Small intestine (tissue), 7 donors: Measurements from ENCODE around the gene LBH. TPM values are rescaled to one million over a fixed set of nuclear protein-coding genes. Genes with fewer than 3 reads are reported as not detected.

Experiments
- DNase-seq, 2 donors: peaks; one replicate each; pipeline versions ENCODE4 v3.0.0 to v3.0.0-alpha.2; 2013
- FAIRE-seq: peaks from 2 replicates; lab custom pipeline; 2012; peaks lifted over from hg19 to GRCh38; lab: Jason Lieb, UNC
- H3K27ac ChIP-seq, 3 donors: one replicate each; pipeline ENCODE4 v1.5.1; 2013; ENCODE audit warnings: low read length in 2 of 3, mild to moderate bottlenecking in 2 of 3, control low read depth in 1 of 3, inconsistent platforms in 1 of 3, low read depth in 1 of 3, moderate library complexity in 1 of 3
- H3K27me3 ChIP-seq, 3 donors: one replicate each; pipeline ENCODE4 v1.6.1; 2013; ENCODE audit warnings: low read length in 3 of 3, inconsistent platforms in 1 of 3; ENCODE audit not compliant: control insufficient read depth in 3 of 3, insufficient read depth in 3 of 3
- H3K36me3 ChIP-seq, 3 donors: one replicate each; pipeline ENCODE4 v1.6.1; 2013; ENCODE audit warnings: low read length in 3 of 3, inconsistent platforms in 1 of 3, low read depth in 1 of 3, mild to moderate bottlenecking in 1 of 3, moderate library complexity in 1 of 3; ENCODE audit not compliant: control insufficient read depth in 3 of 3, insufficient read depth in 2 of 3
- H3K4me1 ChIP-seq, 3 donors: one replicate each; pipeline ENCODE4 v1.6.1; 2013; ENCODE audit warnings: low read length in 2 of 3, inconsistent platforms in 1 of 3, low read depth in 1 of 3, mild to moderate bottlenecking in 1 of 3, moderate library complexity in 1 of 3; ENCODE audit not compliant: control insufficient read depth in 3 of 3, insufficient read depth in 2 of 3
- H3K4me3 ChIP-seq, 3 donors: one replicate each; pipeline ENCODE4 v1.5.1; 2013; ENCODE audit warnings: low read length in 3 of 3, control low read depth in 1 of 3, inconsistent platforms in 1 of 3, low read depth in 1 of 3, mild to moderate bottlenecking in 1 of 3, moderate library complexity in 1 of 3
- H3K9me3 ChIP-seq, 2 donors: one replicate each; pipeline ENCODE4 v1.6.1; 2013; ENCODE audit warnings: low read depth in 1 of 2, low read length in 1 of 2; ENCODE audit not compliant: control insufficient read depth in 2 of 2, insufficient read depth in 1 of 2
- WGBS, 3 donors: extraction: QIAGEN DNeasy Blood & Tissue Kit; methylation state at CpG; one replicate each; pipeline ENCODE4 v1.1.7; 2013; 5-methylcytosine and 5-hydroxymethylcytosine counted together
- polyA plus RNA-seq, 4 donors: library from polyadenylated mRNA; stranded (reverse) in 3 of 4; unstranded in 1 of 4; fragments of 200-250 nt in 3 of 4; fragments of 120-200 nt in 1 of 4; gene quantifications; one replicate each; pipeline versions ENCODE4 v1.2.1 to v1.2.3, GENCODE V29; 2013
- donor health status: healthy with polysubstance abuse.
- donor health status: control.
- donor health status: control.
- donor health status: Bipolar disorder and iron deficiency.
- donor health status: healthy.

The LBH gene
- polyA plus RNA-seq, 4 donors: 3.8 to 17.6 (median 12.0) TPM

DNA sequence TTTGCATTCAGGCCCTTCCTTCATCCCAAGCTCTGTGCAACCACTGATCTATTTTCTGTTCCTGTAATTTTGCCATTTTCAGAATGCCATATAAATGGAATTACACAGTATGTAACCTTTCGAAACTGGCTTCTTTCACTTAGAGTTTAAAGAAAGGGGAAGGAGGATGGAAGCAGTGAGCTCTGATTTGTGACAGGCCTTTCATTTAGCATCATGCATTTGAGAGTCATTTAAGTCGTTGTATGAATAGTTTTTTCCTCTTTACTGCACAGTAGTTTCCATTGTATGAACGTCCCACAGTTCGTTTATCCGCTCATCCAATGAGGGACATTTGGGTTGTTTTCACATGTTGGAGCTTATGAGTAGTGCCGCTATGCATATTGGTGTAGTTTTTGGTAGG lies 67.0 kb downstream of the LBH start:
- 78 to 93% (median 88%) methylated on average over 6 of the region's 6 CpGs for WGBS, 3 donors
- no peaks in the 10 kb centered on the region for H3K27me3 ChIP-seq
- FAIRE-seq: no peak
- H3K36me3 ChIP-seq: no peaks in the 10 kb centered on the region
- DNase-seq: no peak
- H3K9me3 ChIP-seq: no peaks in the 10 kb centered on the region
- no peak overlapping the region for H3K27ac ChIP-seq
- H3K4me3 ChIP-seq: no peak overlapping the region
- H3K4me1 ChIP-seq: peaks cover 0 to 10% (median 0%) of the 10 kb centered on the region in 3 donors

DNA sequence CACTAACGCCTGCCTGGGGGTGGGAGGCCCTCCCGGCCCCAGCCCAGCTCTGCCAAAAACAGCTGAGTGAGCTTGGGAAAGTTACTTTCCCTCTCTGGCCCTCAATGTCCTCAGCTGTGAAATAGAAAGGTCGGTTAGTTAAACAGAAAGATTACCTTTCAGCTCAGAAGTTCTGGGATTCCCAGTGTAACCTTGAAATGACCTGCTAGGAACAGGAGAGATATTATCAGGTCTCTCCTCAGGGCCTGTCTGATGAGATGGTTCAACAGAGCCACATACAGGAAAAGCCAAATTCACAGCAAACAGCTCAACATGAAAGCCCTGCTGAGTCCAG lies 68.8 kb downstream of the LBH start:
- DNase-seq: no peak
- WGBS, 3 donors: 68 to 75% (median 72%) methylated on average over 3 of the region's 3 CpGs
- peaks cover 0 to 10% (median 0%) of the 10 kb centered on the region in 3 donors for H3K4me1 ChIP-seq
- H3K9me3 ChIP-seq: no peaks in the 10 kb centered on the region
- H3K27ac ChIP-seq: peak overlapping the region in 2 of 3 donors; percentile 30 to 82
- H3K36me3 ChIP-seq: no peaks in the 10 kb centered on the region
- no peak for FAIRE-seq
- H3K27me3 ChIP-seq: no peaks in the 10 kb centered on the region
- H3K4me3 ChIP-seq: no peak overlapping the region

DNA sequence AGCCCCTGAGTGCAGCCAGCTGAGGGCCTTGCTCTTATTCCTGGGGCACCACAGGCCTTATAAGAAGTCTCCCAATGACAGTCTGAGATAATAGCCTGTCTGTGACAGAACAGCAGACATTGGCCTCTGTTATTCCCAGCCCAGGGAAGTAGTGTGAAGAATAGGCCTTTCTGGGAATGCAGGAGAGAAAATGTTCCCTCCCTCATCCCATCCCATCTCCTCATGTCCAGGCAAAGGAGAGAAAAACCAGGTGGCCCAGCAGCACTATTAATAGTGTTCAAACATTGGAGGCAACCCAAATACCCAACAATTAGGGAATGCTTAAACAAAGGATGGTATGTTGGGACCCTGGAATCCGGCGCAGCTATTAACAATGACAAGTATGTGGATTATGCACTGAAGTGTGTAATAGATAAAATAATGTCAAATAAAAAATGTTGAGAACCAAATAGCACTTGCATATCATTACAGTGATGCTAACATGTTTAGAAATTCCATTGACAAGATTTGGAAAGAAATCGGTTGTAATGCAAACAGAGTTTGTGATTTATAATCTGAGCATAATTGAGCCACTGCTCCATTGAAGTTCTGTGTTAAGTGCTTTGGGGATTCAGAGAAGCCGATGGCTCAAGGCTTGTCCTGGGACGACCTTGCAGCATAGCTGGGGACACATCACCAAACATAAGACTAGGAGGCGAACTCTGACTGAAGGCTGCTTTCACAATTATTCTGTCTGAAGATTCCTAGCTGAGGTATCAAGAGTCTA lies 69.3 kb downstream of the LBH start:
- peak in 1 of 2 donors; percentile 16 for DNase-seq
- H3K36me3 ChIP-seq: no peaks in the 10 kb centered on the region
- H3K27me3 ChIP-seq: no peaks in the 10 kb centered on the region
- H3K27ac ChIP-seq: peak overlapping the region in 2 of 3 donors; percentile 30 to 82
- WGBS, 3 donors: 66 to 82% (median 79%) methylated on average over 6 of the region's 6 CpGs
- FAIRE-seq: no peak
- H3K4me1 ChIP-seq: peaks cover 0 to 10% (median 0%) of the 10 kb centered on the region in 3 donors
- no peaks in the 10 kb centered on the region for H3K9me3 ChIP-seq
- no peak overlapping the region for H3K4me3 ChIP-seq

DNA sequence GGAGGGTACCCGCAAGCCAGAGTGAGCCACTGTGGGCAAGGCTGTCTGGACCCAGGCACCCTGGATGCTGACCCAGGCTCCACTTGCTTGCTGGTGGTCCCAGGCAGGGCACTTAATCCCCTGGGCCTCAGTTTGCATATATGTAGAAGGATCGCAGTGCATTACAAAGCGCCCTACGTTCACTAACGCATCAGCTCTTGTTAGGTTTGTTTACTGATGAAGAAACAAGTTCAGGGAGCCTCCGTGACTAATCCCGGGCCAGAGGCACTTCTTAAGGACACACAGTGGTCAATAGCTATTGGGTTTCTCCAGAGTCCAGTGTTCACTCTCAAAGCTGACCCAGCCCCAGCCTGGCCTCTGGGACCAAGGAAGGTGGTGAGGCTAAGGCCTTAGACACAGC lies 70.2 kb downstream of the LBH start:
- WGBS, 3 donors: 80 to 91% (median 88%) methylated on average over 7 of the region's 7 CpGs
- peaks cover 0 to 10% (median 0%) of the 10 kb centered on the region in 3 donors for H3K4me1 ChIP-seq
- no peak for FAIRE-seq

GRCh38 chr2:30302566-30302965 lies 71.2 kb downstream of the LBH start:
- no peak overlapping the region for H3K4me3 ChIP-seq
- peaks cover 0 to 10% (median 0%) of the 10 kb centered on the region in 3 donors for H3K4me1 ChIP-seq
- DNase-seq (no peak), FAIRE-seq (no peak)
- H3K9me3 ChIP-seq: no peaks in the 10 kb centered on the region
- no peaks in the 10 kb centered on the region for H3K36me3 ChIP-seq
- no peaks in the 10 kb centered on the region for H3K27me3 ChIP-seq
- 86 to 90% (median 89%) methylated on average over 5 of the region's 5 CpGs for WGBS, 3 donors
- H3K27ac ChIP-seq: no peak overlapping the region

More for the DNA sequence above, 70.2 kb downstream of the LBH start:
- Histone ChIP-seq H3K9me3 (no peaks in the 10 kb centered on the region), H3K27me3 (no peaks in the 10 kb centered on the region), H3K36me3 (no peaks in the 10 kb centered on the region), H3K27ac (peak overlapping the region in 1 of 3 donors; percentile 85), H3K4me3 (no peak overlapping the region)
- DNase-seq: no peak

DNA sequence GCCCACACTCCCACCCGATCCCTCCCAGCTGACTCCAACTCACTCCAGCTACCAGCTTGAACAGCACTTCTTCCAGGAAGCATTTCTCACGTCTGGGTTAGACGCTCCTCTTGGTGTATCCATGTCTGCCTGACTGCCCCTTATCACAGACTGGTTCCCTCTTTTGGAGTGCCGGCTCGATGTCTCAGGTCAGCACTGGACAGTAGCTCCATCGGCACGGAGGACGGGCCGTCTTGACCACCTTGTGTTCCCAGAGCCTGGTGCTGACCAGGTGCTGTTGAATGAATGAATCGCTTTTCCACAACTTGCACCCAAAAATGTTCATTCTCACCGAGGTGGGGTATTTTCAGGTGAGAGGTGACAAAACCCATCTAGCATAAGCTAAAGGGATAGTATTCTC lies 71.8 kb downstream of the LBH start:
- DNase-seq (no peak), FAIRE-seq (no peak)
- Histone ChIP-seq H3K36me3 (no peaks in the 10 kb centered on the region), H3K27ac (no peak overlapping the region), H3K9me3 (no peaks in the 10 kb centered on the region), H3K4me1 (peaks cover 0 to 10% (median 0%) of the 10 kb centered on the region in 3 donors), H3K27me3 (no peaks in the 10 kb centered on the region), H3K4me3 (no peak overlapping the region)
- WGBS, 3 donors: 94 to 96% (median 94%) methylated on average over 11 of the region's 11 CpGs

GRCh38 chr2:30305235-30305634 lies 73.9 kb downstream of the LBH start:
- no peak overlapping the region for H3K4me3 ChIP-seq
- FAIRE-seq: no peak
- no peaks in the 10 kb centered on the region for H3K9me3 ChIP-seq
- H3K27ac ChIP-seq: no peak overlapping the region
- no peak for DNase-seq
- no peaks in the 10 kb centered on the region for H3K27me3 ChIP-seq
- H3K4me1 ChIP-seq: peaks cover 0 to 10% (median 0%) of the 10 kb centered on the region in 3 donors
- no peaks in the 10 kb centered on the region for H3K36me3 ChIP-seq

DNA sequence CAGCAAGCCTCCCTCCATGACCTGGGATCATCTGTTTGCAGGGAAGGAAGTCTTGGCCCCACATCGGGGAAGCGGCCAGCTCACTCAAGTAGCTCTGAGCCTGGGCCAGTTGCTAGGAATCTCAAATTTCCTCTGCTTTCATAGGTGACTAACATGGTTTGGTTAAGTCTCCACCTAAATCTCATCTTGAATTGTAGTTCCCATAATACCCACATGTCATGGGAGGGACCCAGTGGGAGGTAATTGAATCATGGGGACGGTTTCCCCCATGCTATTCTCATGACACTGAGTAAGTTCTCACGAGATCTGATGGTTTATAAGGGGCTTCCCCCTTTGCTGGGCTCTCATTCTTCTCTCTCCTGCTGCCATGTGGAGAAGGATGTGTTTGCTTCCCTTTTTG lies 75.2 kb downstream of the LBH start:
- DNase-seq (no peak), FAIRE-seq (no peak)
- Histone ChIP-seq H3K36me3 (no peaks in the 10 kb centered on the region), H3K27ac (no peak overlapping the region), H3K27me3 (no peaks in the 10 kb centered on the region), H3K9me3 (no peaks in the 10 kb centered on the region), H3K4me3 (no peak overlapping the region), H3K4me1 (peaks cover 0 to under 1% (median 0%) of the 10 kb centered on the region in 3 donors)
- WGBS, 3 donors: 83 to 93% (median 91%) methylated on average over 4 of the region's 4 CpGs

DNA sequence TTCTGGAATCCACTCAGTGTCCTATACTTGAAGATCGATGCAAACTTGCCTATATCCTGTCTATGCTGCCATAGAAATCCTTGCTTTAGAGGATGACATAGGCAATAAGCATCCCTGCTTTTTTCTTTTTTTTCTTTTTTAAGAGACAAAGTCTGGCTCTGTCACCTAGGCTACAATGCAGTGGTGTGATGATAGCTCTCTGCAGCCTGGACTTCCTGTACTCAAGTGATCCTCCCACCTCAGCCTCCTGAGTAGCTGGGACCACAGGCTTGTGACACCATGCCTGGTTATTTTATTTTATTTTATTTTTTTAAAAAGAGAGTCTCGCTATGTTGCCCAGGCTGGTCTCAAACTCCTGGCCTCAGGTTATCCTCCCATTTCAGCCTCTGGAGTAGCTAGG lies 76.9 kb downstream of the LBH start:
- no peaks in the 10 kb centered on the region for H3K9me3 ChIP-seq
- no peak for DNase-seq
- no peaks in the 10 kb centered on the region for H3K36me3 ChIP-seq
- FAIRE-seq: no peak
- H3K27me3 ChIP-seq: no peaks in the 10 kb centered on the region
- no peak overlapping the region for H3K4me3 ChIP-seq
- no peak overlapping the region for H3K27ac ChIP-seq
- 94 to 98% (median 95%) methylated on average over 2 of the region's 2 CpGs for WGBS, 3 donors
- H3K4me1 ChIP-seq: no peaks in the 10 kb centered on the region
